Endodermal cell (in vitro differentiated cells): ENCODE data around the gene ELK4. TPM values are rescaled to one million over a fixed set of nuclear protein-coding genes. Genes with fewer than 3 reads are reported as not detected.

Experiments used
- DNase-seq: peaks from one replicate; pipeline ENCODE4 v3.0.0-alpha.2; 2017
- H3K27ac ChIP-seq: 2 replicates; pipeline ENCODE4 v1.5.1; 2013; ENCODE audit warnings: mild to moderate bottlenecking, low read depth, low read length, moderate library complexity
- H3K27me3 ChIP-seq: 2 replicates; pipeline ENCODE4 v1.6.1; 2013; ENCODE audit warnings: mild to moderate bottlenecking, low read length, moderate library complexity; ENCODE audit not compliant: insufficient read depth, control insufficient read depth, poor library complexity, severe bottlenecking
- H3K36me3 ChIP-seq: 2 replicates; pipeline ENCODE4 v1.7.0; 2013; ENCODE audit warnings: mild to moderate bottlenecking, low read length, moderate library complexity; ENCODE audit not compliant: control insufficient read depth, insufficient read depth
- H3K4me1 ChIP-seq: one replicate; pipeline ENCODE4 v1.7.0; 2013; ENCODE audit warnings: low read length; ENCODE audit not compliant: control insufficient read depth, insufficient read depth
- H3K4me3 ChIP-seq: 2 replicates; pipeline ENCODE4 v1.5.1; 2013; ENCODE audit warnings: mild to moderate bottlenecking, low read length, moderate library complexity
- H3K9ac ChIP-seq: 2 replicates; pipeline ENCODE4 v1.6.1; 2013; ENCODE audit warnings: mild to moderate bottlenecking, low read length, moderate library complexity; ENCODE audit not compliant: poor library complexity, severe bottlenecking; ENCODE audit errors: extremely low read depth
- H3K9me3 ChIP-seq: 2 replicates; pipeline ENCODE4 v1.6.1; 2013; ENCODE audit warnings: mild to moderate bottlenecking, low read length, moderate library complexity; ENCODE audit not compliant: control insufficient read depth
- H3K27ac Mint-ChIP-seq: 2 replicates; pipeline ENCODE4 v1.8.0; 2020; ENCODE audit warnings: mixed read lengths
- H3K27me3 Mint-ChIP-seq: 2 replicates; pipeline ENCODE4 v1.8.0; 2021; ENCODE audit warnings: mild to moderate bottlenecking, mixed read lengths; ENCODE audit not compliant: insufficient read depth
- H3K36me3 Mint-ChIP-seq: 2 replicates; pipeline ENCODE4 v1.8.0; 2020; ENCODE audit warnings: low read depth, mixed read lengths
- H3K4me1 Mint-ChIP-seq: 2 replicates; pipeline ENCODE4 v1.8.0; 2020; ENCODE audit warnings: mixed read lengths
- H3K4me3 Mint-ChIP-seq: 2 replicates; pipeline ENCODE4 v1.8.0; 2020; ENCODE audit warnings: mild to moderate bottlenecking, moderate library complexity, mixed read lengths
- H3K9me3 Mint-ChIP-seq: 2 replicates; pipeline ENCODE4 v1.8.0; 2020; ENCODE audit warnings: mild to moderate bottlenecking, mixed read lengths
- CTCF ChIP-seq: fragments of 200-600 bp; sonication (generic); conservative IDR thresholded peaks from 2 replicates; pipeline ENCODE4 v1.5.0; 2021; ENCODE audit warnings: antibody characterized with exemption, mild to moderate bottlenecking
- WGBS, 2 experiments: methylation state at CpG; one replicate each; pipeline versions ENCODE4 v1.1.5 to v1.1.7; 2013; ENCODE audit warnings: missing lambda C conversion rate in 2 of 2, mixed read lengths in 1 of 2; ENCODE audit not compliant: insufficient coverage in 1 of 2, insufficient read length in 1 of 2; 5-methylcytosine and 5-hydroxymethylcytosine counted together
- total RNA-seq, 2 donors: library from RNA; stranded (reverse); fragmentation: NEBNext Ultra II Directional in 1 of 2; extraction: Animal tissue kit (Norgen Biotek cat#: 25700) in 1 of 2; gene quantifications; 2 replicates in 1 of 2; 3 replicates in 1 of 2; pipeline ENCODE4 v1.2.1, GENCODE V29; 2021

The ELK4 gene
- total RNA-seq, 2 donors from 2014 or later, result 29.6 to 41.6 TPM

GRCh38 chr1:205658943-205659581 is 27.3 kb upstream of the ELK4 start:
- peaks cover 6% of the 10 kb centered on the region for H3K4me1 Mint-ChIP-seq
- H3K4me1 ChIP-seq, result peaks cover 8% of the 10 kb centered on the region
- peak; percentile 95 for TF ChIP-seq CTCF
- no peak overlapping the region for H3K4me3 ChIP-seq
- H3K9me3 Mint-ChIP-seq, result no peaks in the 10 kb centered on the region
- H3K36me3 Mint-ChIP-seq, result peaks cover 11% of the 10 kb centered on the region
- no peaks in the 10 kb centered on the region for H3K27me3 Mint-ChIP-seq
- H3K36me3 ChIP-seq, result no peaks in the 10 kb centered on the region
- H3K9ac ChIP-seq, result no peak overlapping the region
- H3K27ac Mint-ChIP-seq, result no peak overlapping the region
- H3K27me3 ChIP-seq, result no peaks in the 10 kb centered on the region
- no peak overlapping the region for H3K4me3 Mint-ChIP-seq
- H3K9me3 ChIP-seq, result no peaks in the 10 kb centered on the region
- 55 to 68% methylated on average over 8 to 20 of the region's 20 CpGs for WGBS, 2 experiments
- H3K27ac ChIP-seq, result no peak overlapping the region
- DNase-seq, result peak; percentile 96

- Histone ChIP-seq H3K9ac (no peak overlapping the region), H3K4me1 (peaks cover 3% of the 10 kb centered on the region), H3K9me3 (no peaks in the 10 kb centered on the region), H3K27me3 (no peaks in the 10 kb centered on the region), H3K27ac (no peak overlapping the region), H3K36me3 (no peaks in the 10 kb centered on the region), H3K4me3 (no peak overlapping the region)
- DNase-seq, result no peak
- H3K27me3 Mint-ChIP-seq, result no peaks in the 10 kb centered on the region
- 88 to 91% methylated on average over 1 to 2 of the region's 2 CpGs for WGBS, 2 experiments
- H3K9me3 Mint-ChIP-seq, result no peaks in the 10 kb centered on the region
- peaks cover 4% of the 10 kb centered on the region for H3K4me1 Mint-ChIP-seq
- H3K4me3 Mint-ChIP-seq, result no peak overlapping the region
- TF ChIP-seq CTCF, result no peak
- H3K36me3 Mint-ChIP-seq, result peaks cover 3% of the 10 kb centered on the region
- no peak overlapping the region for H3K27ac Mint-ChIP-seq
Observed at GRCh38 chr1:205656236-205656635, 24.4 kb upstream of the ELK4 start.

- peaks cover 3% of the 10 kb centered on the region for H3K4me1 ChIP-seq
- no peak for DNase-seq
- Mint-ChIP-seq H3K36me3 (peaks cover 3% of the 10 kb centered on the region), H3K9me3 (no peaks in the 10 kb centered on the region), H3K27me3 (no peaks in the 10 kb centered on the region), H3K4me3 (no peak overlapping the region), H3K4me1 (peaks cover 10% of the 10 kb centered on the region), H3K27ac (no peak overlapping the region)
- no peaks in the 10 kb centered on the region for H3K36me3 ChIP-seq
- H3K27ac ChIP-seq, result no peak overlapping the region
- 87 to 96% methylated on average over 8 to 10 of the region's 11 CpGs for whole genome bisulfite sequencing, 2 experiments
- H3K27me3 ChIP-seq, result no peaks in the 10 kb centered on the region
- TF ChIP-seq CTCF, result no peak
- no peak overlapping the region for H3K9ac ChIP-seq
- H3K9me3 ChIP-seq, result no peaks in the 10 kb centered on the region
- no peak overlapping the region for H3K4me3 ChIP-seq
Observed at GRCh38 chr1:205652984-205653383, 21.2 kb upstream of the ELK4 start.
